ENCODE measurements around the gene RPLP2. TPM values are rescaled to one million over a fixed set of nuclear protein-coding genes. Genes with fewer than 3 reads are reported as not detected.

Gene RPLP2
- total and polyA plus RNA-seq, 2 of the 4 experiments (the other 2 are of a cell fraction), result 59.9 to 1,897 TPM

- dilution Hi-C loops (cut with HindIII; ENCODE audit: low sequenced_read_pairs, unreplicated experiment), result no loop called here
- H3K4me3 ChIP-seq (ENCODE audit: insufficient read depth, low read depth, low read length), result no peak overlapping the region
- peaks cover 18 to 86% of the 10 kb centered on the region in 2 experiments for H3K79me1 ChIP-seq (ENCODE audit: low read depth in 1 of 2, low read length in 2 of 2)
- no peak overlapping the region for H2BK120ac ChIP-seq (ENCODE audit: low read depth, low read length)
- no peak overlapping the region for H3K9ac ChIP-seq (ENCODE audit: low read depth, low read length)
- DNase-seq (no peak), ATAC-seq (ENCODE audit: low read depth) (no peak)
- H4K8ac ChIP-seq (ENCODE audit: low read depth in 2 of 2, low read length in 2 of 2), result no peak overlapping the region
- in situ Hi-C loops (cut with MboI; ENCODE audit: low sequenced_read_pairs), result no loop called here
- no peak overlapping the region for H3K14ac ChIP-seq (replicated peaks; ENCODE audit: low read depth, low read length)
- H3K27me3 ChIP-seq (ENCODE audit: control insufficient read depth, insufficient read depth, low read length), result no peaks in the 10 kb centered on the region
- TF ChIP-seq NFE2L2 (IDR thresholded peaks at IDR 0.05; ENCODE audit: low read depth, low read length) (no peak), CEBPB (IDR thresholded peaks at IDR 0.05; ENCODE audit: low read depth, low read length) (no peak), CHD1 (IDR thresholded peaks at IDR 0.05; ENCODE audit: low read depth, low read length) (no peak), RAD21 (IDR thresholded peaks at IDR 0.05; ENCODE audit: low read length) (no peak), BHLHE40 (IDR thresholded peaks at IDR 0.05; ENCODE audit: low read depth, low read length) (no peak), SMC3 (IDR thresholded peaks at IDR 0.05; ENCODE audit: low read depth, low read length) (no peak), USF2 (IDR thresholded peaks at IDR 0.05; ENCODE audit: low read depth, low read length) (no peak), MAFK (IDR thresholded peaks at IDR 0.05; ENCODE audit: low read depth, low read length) (no peak), POLR2A (IDR thresholded peaks at IDR 0.05; ENCODE audit: low read depth, low read length) (no peak), RFX5 (IDR thresholded peaks at IDR 0.05; ENCODE audit: low read depth, low read length) (no peak), ELK1 (IDR thresholded peaks at IDR 0.05; ENCODE audit: borderline replicate concordance, low read depth, low read length) (no peak), MXI1 (IDR thresholded peaks at IDR 0.05; ENCODE audit: borderline replicate concordance, low read depth, low read length) (no peak), MAZ (IDR thresholded peaks at IDR 0.05; ENCODE audit: borderline replicate concordance, low read depth, low read length) (no peak), CTCF (conservative IDR thresholded peaks at IDR 0.05; ENCODE audit: low read depth, low read length) (no peak), FOS (IDR thresholded peaks at IDR 0.05; ENCODE audit: low read depth, low read length) (no peak), RCOR1 (IDR thresholded peaks at IDR 0.05; ENCODE audit: insufficient replicate concordance, low read length) (no peak)
- no peaks in the 10 kb centered on the region for H3K9me3 ChIP-seq (ENCODE audit: control insufficient read depth, insufficient read depth, low read length)
- H3K4me1 ChIP-seq (ENCODE audit: control insufficient read depth, insufficient read depth, low read length), result peaks cover 10% of the 10 kb centered on the region
- no peak overlapping the region for H2AFZ ChIP-seq (replicated peaks; ENCODE audit: low read length, poor library complexity)
- H3K56ac ChIP-seq (ENCODE audit: extremely low read depth, insufficient read depth, low read length), result no peak overlapping the region
- no peaks in the 10 kb centered on the region for H3K9me1 ChIP-seq (ENCODE audit: insufficient read depth, low read length)
- H2AK9ac ChIP-seq (replicated peaks; ENCODE audit: low read depth, low read length, poor library complexity), result no peak overlapping the region
- no peak overlapping the region for H4K91ac ChIP-seq (ENCODE audit: insufficient read depth, low read depth, low read length)
- H3K4me2 ChIP-seq (ENCODE audit: low read depth, low read length), result no peak overlapping the region
- no peak overlapping the region for H4K5ac ChIP-seq (ENCODE audit: low read depth, low read length)
- no peak overlapping the region for H2BK5ac ChIP-seq (ENCODE audit: low read depth, low read length, poor library complexity, severe bottlenecking)
- no peak overlapping the region for H2BK20ac ChIP-seq (ENCODE audit: low read depth, low read length)
- BruUV-seq (replicated peaks), result no TSS peak
- POLR2A ChIA-PET (ENCODE audit: unreplicated experiment), result no interaction called here
- intact Hi-C loops (cut with micrococcal nuclease), result no loop called here
- H3K4ac ChIP-seq (ENCODE audit: low read depth, low read length), result no peak overlapping the region
- no peak overlapping the region for H2BK15ac ChIP-seq (ENCODE audit: low read depth, low read length)
- CTCF ChIA-PET, result no interaction called here
- H3K36me3 ChIP-seq (ENCODE audit: control insufficient read depth, insufficient read depth, low read length), result peaks cover 23% of the 10 kb centered on the region
- H3K27ac ChIP-seq (ENCODE audit: insufficient read depth, low read length), result no peak overlapping the region
- no CpG with 5 or more reads among the region's 8 CpGs for WGBS, 2 experiments (ENCODE audit: extremely low coverage in 2 of 2, insufficient read length in 1 of 2)
- no peak overlapping the region for H3K23ac ChIP-seq (ENCODE audit: low read depth, low read length)
- H2AK5ac ChIP-seq (ENCODE audit: low read depth, low read length), result no peak overlapping the region
- peaks cover 75% of the 10 kb centered on the region for H4K20me1 ChIP-seq (ENCODE audit: insufficient read depth, low read length)
- H3K18ac ChIP-seq (ENCODE audit: low read depth, low read length), result no peak overlapping the region
Observed at GRCh38 chr11:856397-856796, 46.6 kb downstream of the RPLP2 start.
